GM12864 (cell line): ENCODE data around the gene HES6.

Experiments used
- DNase-seq: peaks from one replicate; pipeline ENCODE4 v3.0.0-alpha.2; 2011; ENCODE audit warnings: low read depth
- H3K4me3 ChIP-seq: 2 replicates; pipeline ENCODE4 v1.5.1; 2011; ENCODE audit warnings: mild to moderate bottlenecking, low read depth, low read length, control low read depth
- TF ChIP-seq, protein P1 (sequence below): IDR thresholded peaks from 2 replicates; pipeline ENCODE4 v1.5.1; 2011; ENCODE audit warnings: low read depth, mild to moderate bottlenecking, moderate library complexity, low read length, control low read depth, inconsistent platforms; ENCODE audit errors: missing control alignments

Gene HES6, protein sequence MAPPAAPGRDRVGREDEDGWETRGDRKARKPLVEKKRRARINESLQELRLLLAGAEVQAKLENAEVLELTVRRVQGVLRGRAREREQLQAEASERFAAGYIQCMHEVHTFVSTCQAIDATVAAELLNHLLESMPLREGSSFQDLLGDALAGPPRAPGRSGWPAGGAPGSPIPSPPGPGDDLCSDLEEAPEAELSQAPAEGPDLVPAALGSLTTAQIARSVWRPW

DNA sequence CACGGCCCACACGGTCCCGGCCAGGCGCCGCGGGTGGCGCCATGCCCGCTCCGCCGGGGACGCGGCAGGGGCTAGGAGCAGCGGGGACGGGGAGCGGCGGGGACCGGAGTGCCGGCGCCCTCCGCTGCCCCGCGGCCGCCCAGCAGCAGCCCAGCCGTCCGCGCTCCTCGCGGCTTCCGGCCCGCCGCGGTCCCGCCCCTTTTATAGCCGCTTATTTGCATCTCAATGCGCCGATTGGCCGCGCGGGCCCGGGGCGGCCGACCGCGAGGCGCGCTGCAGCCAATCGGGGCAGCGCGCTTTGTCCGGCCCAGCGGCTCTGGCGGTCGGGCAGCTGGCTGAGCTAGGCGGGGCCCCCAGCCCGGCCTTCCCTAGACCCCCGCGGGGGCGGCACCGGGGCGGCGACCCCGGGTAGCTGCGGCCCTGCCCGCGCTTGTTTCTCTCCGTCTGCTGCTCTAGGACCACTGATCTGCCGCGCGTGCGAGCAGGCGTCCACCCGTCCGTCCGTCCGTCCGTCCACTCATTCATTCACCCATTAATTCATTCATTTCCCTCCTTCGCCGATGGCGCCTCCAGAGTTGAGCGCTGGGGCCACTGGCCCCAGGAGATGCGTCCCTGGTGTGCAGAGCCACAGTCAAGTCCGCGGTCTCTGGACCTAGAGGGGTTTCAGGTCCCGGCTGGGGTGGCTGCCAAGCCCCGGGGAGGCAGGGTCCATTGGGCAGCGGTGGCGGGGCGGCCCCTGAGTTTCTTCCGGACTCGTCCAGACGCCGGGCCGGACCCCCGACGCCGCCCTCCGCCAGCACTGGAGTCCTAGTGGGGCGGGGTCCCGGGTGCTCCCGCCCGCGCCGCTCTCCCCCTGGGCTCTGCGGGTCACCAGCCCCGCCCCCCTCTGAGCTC, at the start of gene HES6:
Gene HES6, minus strand, starts transcription at position 176 of the 894 bp plus-strand sequence. Its CDS starts 133 bp downstream, at position 43.
- H3K4me3 ChIP-seq: peak within 1 kb of the TSS; percentile 56
- TF ChIP-seq, protein P1, sequence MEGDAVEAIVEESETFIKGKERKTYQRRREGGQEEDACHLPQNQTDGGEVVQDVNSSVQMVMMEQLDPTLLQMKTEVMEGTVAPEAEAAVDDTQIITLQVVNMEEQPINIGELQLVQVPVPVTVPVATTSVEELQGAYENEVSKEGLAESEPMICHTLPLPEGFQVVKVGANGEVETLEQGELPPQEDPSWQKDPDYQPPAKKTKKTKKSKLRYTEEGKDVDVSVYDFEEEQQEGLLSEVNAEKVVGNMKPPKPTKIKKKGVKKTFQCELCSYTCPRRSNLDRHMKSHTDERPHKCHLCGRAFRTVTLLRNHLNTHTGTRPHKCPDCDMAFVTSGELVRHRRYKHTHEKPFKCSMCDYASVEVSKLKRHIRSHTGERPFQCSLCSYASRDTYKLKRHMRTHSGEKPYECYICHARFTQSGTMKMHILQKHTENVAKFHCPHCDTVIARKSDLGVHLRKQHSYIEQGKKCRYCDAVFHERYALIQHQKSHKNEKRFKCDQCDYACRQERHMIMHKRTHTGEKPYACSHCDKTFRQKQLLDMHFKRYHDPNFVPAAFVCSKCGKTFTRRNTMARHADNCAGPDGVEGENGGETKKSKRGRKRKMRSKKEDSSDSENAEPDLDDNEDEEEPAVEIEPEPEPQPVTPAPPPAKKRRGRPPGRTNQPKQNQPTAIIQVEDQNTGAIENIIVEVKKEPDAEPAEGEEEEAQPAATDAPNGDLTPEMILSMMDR: no peak
- no peak for DNase-seq

DNA sequence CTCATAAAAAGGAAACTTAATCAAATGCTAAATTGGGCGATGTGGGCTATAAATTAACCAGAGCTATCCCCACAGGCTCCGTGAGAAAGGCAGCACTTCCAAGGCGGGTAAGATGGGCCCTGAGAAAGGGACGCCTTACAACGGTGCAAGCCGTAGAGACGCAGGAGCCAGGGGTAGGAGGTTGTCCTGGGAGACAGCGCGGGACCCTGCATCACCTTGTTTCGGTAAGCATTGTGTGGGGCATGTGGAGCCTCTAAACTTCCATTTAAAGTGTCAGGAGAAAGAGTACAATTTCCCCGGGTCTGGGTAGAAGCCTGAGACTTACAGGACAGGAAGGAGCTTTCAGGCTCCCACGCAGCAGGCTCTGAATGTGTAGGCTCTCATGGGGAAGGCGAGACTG, 49.7 kb upstream of the HES6 start:
- DNase-seq: no peak
- TF ChIP-seq, protein P1: no peak
- H3K4me3 ChIP-seq: peak overlapping the region; percentile 85

GRCh38 chr2:238288650-238289573, 49.1 kb upstream of the HES6 start:
- peak overlapping the region; percentile 85 for H3K4me3 ChIP-seq
- TF ChIP-seq, protein P1: peak; percentile 33
- DNase-seq: peak; percentile 98

DNA sequence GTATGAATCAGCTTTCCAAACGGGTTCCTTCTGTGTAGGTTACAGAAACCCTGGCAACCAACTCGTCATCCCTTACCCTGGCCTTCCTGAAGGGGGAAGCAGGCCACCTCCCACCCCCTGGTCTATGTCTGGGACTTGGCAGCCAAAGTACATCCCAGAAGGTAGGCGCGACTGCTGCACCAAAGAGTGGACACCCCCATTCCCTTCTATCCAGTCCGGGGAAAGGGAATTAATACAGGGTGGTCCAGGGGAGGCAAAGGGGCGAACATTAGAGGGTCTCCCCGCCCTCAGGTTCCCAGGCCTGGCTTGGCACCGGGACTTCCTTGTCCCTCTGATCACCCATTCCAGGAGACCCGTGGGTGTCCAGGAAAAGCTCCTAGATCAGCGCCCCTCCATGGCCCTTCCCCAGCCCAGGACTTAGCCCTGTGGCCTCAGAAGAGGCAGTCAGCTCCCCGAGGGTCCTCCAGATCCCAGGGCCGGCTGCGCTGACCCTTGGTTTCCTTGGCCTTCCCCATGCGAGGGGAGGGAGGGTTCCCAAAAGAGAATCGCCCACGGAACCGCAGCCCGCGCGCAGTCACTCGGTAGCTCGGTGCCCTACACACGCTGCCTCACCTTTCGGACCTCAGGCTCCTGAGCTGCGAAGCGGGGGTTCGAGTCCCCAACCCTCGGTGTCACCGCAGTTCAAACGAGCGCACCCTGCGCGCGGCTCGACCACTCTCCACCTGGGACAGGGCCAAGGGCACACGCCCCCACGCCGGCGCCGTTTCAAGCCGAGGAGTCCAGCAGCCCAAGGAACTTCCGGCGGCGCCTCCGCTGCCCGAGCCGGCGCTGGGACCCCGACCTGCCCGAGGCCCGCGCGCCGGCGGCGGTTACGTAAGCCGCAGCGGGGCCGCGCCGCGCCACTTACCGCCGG, 48.2 kb upstream of the HES6 start, which contains the start of gene PER2:
Gene PER2, minus strand, starts transcription at position 874 of the 913 bp plus-strand sequence. CDS start 10,674 bp downstream, outside the sequence.
- no peak for DNase-seq
- TF ChIP-seq, protein P1: no peak
- peak within 1 kb of the TSS; percentile 85 for H3K4me3 ChIP-seq

DNA sequence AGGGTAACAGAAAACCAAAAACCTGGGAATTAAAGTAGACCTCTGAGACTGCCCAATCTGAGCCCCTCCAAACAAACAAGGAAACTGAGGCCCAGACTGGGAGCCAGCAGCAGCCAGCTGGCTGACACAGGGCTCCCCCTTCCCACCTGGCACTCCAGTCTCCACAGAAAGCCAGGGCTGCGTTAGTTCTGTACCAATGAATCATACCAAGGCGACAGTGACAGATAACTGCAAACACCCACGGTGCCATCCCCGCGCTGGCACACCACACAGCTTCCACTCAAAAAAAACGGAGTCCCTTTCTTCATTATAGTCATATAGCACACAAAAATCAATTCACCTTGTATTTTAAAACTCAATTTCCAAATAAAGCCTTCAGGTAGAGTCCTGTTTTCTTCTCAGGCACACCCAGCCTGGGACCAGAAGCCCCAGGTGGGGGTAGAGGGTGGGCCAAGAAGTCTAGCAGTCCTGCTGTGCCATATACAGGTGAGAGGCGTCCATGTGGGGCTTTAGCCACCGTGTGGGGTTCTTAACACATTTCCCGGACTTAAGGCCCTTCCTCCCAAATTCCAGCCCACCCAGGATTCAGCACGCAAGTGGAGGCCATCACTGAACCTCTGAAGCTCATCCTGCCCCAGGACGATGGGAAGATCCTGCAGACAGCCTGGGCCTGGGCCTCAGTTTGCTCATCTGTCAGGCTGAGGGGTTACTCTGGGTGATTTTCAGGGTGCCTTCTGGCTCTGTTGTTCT, 47.3 kb upstream of the HES6 start:
- TF ChIP-seq, protein P1: no peak
- DNase-seq: no peak
- peak overlapping the region; percentile 85 for H3K4me3 ChIP-seq
